A549 (cell line): Measurements from ENCODE around the gene LYPLAL1.

Experiments used
- CHD4 ChIP-seq: fragments of 200-600 bp; sonication (generic); IDR thresholded peaks from 2 replicates; pipeline ENCODE4 v1.6.1; 2016; ENCODE audit warnings: antibody characterized with exemption, mild to moderate bottlenecking, borderline replicate concordance
- CTCF ChIP-seq: fragments of >200 bp; sonication (Bioruptor Twin); formaldehyde crosslinking; IDR thresholded peaks from 3 replicates; pipeline ENCODE4 v1.5.1; 2016
- EHF ChIP-seq: fragments of 250-450 bp; sonication (Bioruptor Pico); IDR thresholded peaks from 2 replicates; pipeline ENCODE4 v1.5.0; 2020; ENCODE audit warnings: mild to moderate bottlenecking
- EP300 ChIP-seq, 2 experiments: fragments of >200 bp; sonication (Bioruptor Twin); formaldehyde crosslinking; IDR thresholded peaks; 2 replicates in 1 of 2; 3 replicates in 1 of 2; pipeline ENCODE4 v1.6.1; 2016 to 2017
- HOXA7 ChIP-seq: fragments of 250-450 bp; sonication (Bioruptor Pico); IDR thresholded peaks from 2 replicates; pipeline ENCODE4 v1.5.0; 2020; ENCODE audit warnings: mild to moderate bottlenecking, moderate library complexity
- POLR2A ChIP-seq: IDR thresholded peaks from 2 replicates; pipeline ENCODE4 v1.6.1; 2012; ENCODE audit warnings: mild to moderate bottlenecking, low read length
- RNF2 ChIP-seq: fragments of 200-600 bp; sonication (generic); IDR thresholded peaks from 2 replicates; pipeline ENCODE4 v1.6.1; 2016; ENCODE audit warnings: low read depth, mild to moderate bottlenecking, antibody characterized with exemption, moderate library complexity, borderline replicate concordance
- SMC3 ChIP-seq: fragments of >200 bp; sonication (Bioruptor Twin); formaldehyde crosslinking; IDR thresholded peaks from 3 replicates; pipeline ENCODE4 v1.6.1; 2018; ENCODE audit warnings: inconsistent platforms
- ZFP36 ChIP-seq: fragments of 450-650 bp; IDR thresholded peaks from 2 replicates; pipeline ENCODE4 v1.6.1; 2014; ENCODE audit warnings: borderline replicate concordance; ENCODE audit not compliant: partially characterized antibody

- TF ChIP-seq CTCF (no peak), SMC3 (no peak), ZFP36 (no peak), EHF (no peak), POLR2A (no peak), EP300 (IDR thresholded peaks at IDR 0.05) (no peak), RNF2 (no peak), CHD4 (no peak), HOXA7 (CRISPR knock-in tag) (no peak)
Measured at GRCh38 chr1:219227360-219228057, 53.8 kb downstream of the LYPLAL1 start.
